Neural cell (in vitro differentiated cells): Measurements from ENCODE around the gene SLC10A3. TPM values are rescaled to one million over a fixed set of nuclear protein-coding genes. Genes with fewer than 3 reads are reported as not detected.

Experiments
- H2AFZ ChIP-seq: fragments of 200-600, 300-800 bp; sonication (generic), shearing (Covaris generic); 2 replicates; pipeline ENCODE4 v1.6.0; 2014; ENCODE audit warnings: low read depth, mild to moderate bottlenecking, antibody characterized with exemption, low read length, moderate library complexity
- H3F3A ChIP-seq: fragments of 200-600 bp; shearing (Covaris generic); 2 replicates; pipeline ENCODE4 v1.6.1; 2016; ENCODE audit warnings: mild to moderate bottlenecking, moderate library complexity, mixed read lengths, antibody characterized with exemption, low read length; ENCODE audit not compliant: insufficient read depth, poor library complexity, severe bottlenecking
- H3K27ac ChIP-seq: fragments of 200-600, 300-800 bp; sonication (generic), shearing (Covaris generic); 2 replicates; pipeline ENCODE4 v1.5.1; 2014; ENCODE audit warnings: mild to moderate bottlenecking, low read length, moderate library complexity
- H3K27me3 ChIP-seq: fragments of 300-800, 200-600 bp; sonication (generic), shearing (Covaris generic); 2 replicates; pipeline ENCODE4 v1.6.0; 2014; ENCODE audit warnings: mild to moderate bottlenecking, low read depth, low read length, moderate library complexity; ENCODE audit not compliant: insufficient read depth
- H3K36me3 ChIP-seq: fragments of 300-800, 200-600 bp; sonication (generic), shearing (Covaris generic); 2 replicates; pipeline ENCODE4 v1.5.1; 2014; ENCODE audit warnings: mild to moderate bottlenecking, antibody characterized with exemption, low read length, moderate library complexity; ENCODE audit not compliant: insufficient read depth
- H3K4me2 ChIP-seq: fragments of 300-800, 200-600 bp; sonication (generic), shearing (Covaris generic); 2 replicates; pipeline ENCODE4 v1.6.0; 2014; ENCODE audit warnings: mild to moderate bottlenecking, low read length
- H3K4me3 ChIP-seq: fragments of 300-800, 200-600 bp; sonication (generic), shearing (Covaris generic); 2 replicates; pipeline ENCODE4 v1.5.1; 2014; ENCODE audit warnings: mild to moderate bottlenecking, low read length, moderate library complexity
- H3K79me2 ChIP-seq: fragments of 200-600 bp; shearing (Covaris generic); replicated peaks from 2 replicates; pipeline ENCODE4 v1.6.0; 2014; ENCODE audit warnings: mild to moderate bottlenecking, low read length, moderate library complexity; ENCODE audit not compliant: insufficient read depth
- H3K9ac ChIP-seq: fragments of 300-800, 200-600 bp; sonication (generic), shearing (Covaris generic); 2 replicates; pipeline ENCODE4 v1.6.1; 2016; ENCODE audit warnings: mild to moderate bottlenecking, low read length, mixed read lengths
- H3K9me2 ChIP-seq: fragments of 200-600 bp; shearing (Covaris generic); 2 replicates; pipeline ENCODE4 v1.6.1; 2016; ENCODE audit warnings: mild to moderate bottlenecking, low read length, mixed read lengths; ENCODE audit not compliant: insufficient read depth
- H3K9me3 ChIP-seq: fragments of 200-600, 300-800 bp; sonication (generic), shearing (Covaris generic); 2 replicates; pipeline ENCODE4 v1.6.1; 2016; ENCODE audit warnings: mild to moderate bottlenecking, mixed run types, low read length, moderate library complexity, mixed read lengths
- H4K20me1 ChIP-seq: fragments of 200-600 bp; shearing (Covaris generic); 2 replicates; pipeline ENCODE4 v1.6.1; 2016; ENCODE audit warnings: mild to moderate bottlenecking, mixed run types; ENCODE audit not compliant: insufficient read depth
- CTCF ChIP-seq: fragments of 450-650 bp; IDR thresholded peaks from 2 replicates; pipeline ENCODE4 v1.5.1; 2014; ENCODE audit warnings: antibody characterized with exemption, mild to moderate bottlenecking, moderate library complexity; ENCODE audit not compliant: poor library complexity, severe bottlenecking
- EP300 ChIP-seq: fragments of 450-650 bp; conservative IDR thresholded peaks from 2 replicates; pipeline ENCODE4 v1.6.1; 2014; ENCODE audit warnings: antibody characterized with exemption, mild to moderate bottlenecking, moderate library complexity; ENCODE audit not compliant: poor library complexity, severe bottlenecking
- EZH2 ChIP-seq: fragments of 200-600, 300-800 bp; shearing (Covaris generic), sonication (generic); IDR thresholded peaks from 2 replicates; pipeline ENCODE4 v1.6.1; 2014; ENCODE audit warnings: antibody characterized with exemption, low read length, borderline replicate concordance, mild to moderate bottlenecking; ENCODE audit not compliant: insufficient read depth, poor library complexity, severe bottlenecking
- MXI1 ChIP-seq: fragments of 450-650 bp; conservative IDR thresholded peaks from 2 replicates; pipeline ENCODE4 v1.6.1; 2014; ENCODE audit warnings: antibody characterized with exemption, mild to moderate bottlenecking; ENCODE audit not compliant: poor library complexity, severe bottlenecking
- POLR2AphosphoS5 ChIP-seq: IDR thresholded peaks from 2 replicates; pipeline ENCODE4 v1.6.1; 2012
- RAD21 ChIP-seq: fragments of 450-650 bp; conservative IDR thresholded peaks from 2 replicates; pipeline ENCODE4 v1.6.1; 2014; ENCODE audit warnings: antibody characterized with exemption, mild to moderate bottlenecking, moderate library complexity
- REST ChIP-seq: IDR thresholded peaks from 2 replicates; pipeline ENCODE4 v1.6.1; 2012; ENCODE audit warnings: borderline replicate concordance
- SMC3 ChIP-seq: fragments of 450-650 bp; conservative IDR thresholded peaks from 2 replicates; pipeline ENCODE4 v1.6.1; 2014; ENCODE audit warnings: antibody characterized with exemption, mild to moderate bottlenecking, moderate library complexity; ENCODE audit not compliant: poor library complexity
- TAF1 ChIP-seq: IDR thresholded peaks from 2 replicates; pipeline ENCODE4 v1.6.1; 2012; ENCODE audit warnings: low read depth
- polyA plus RNA-seq: library from polyadenylated mRNA; depleted of rRNA; stranded (reverse); fragments of >200 nt; gene quantifications from 2 replicates; pipeline ENCODE4 v1.2.3, GENCODE V29; 2014

The SLC10A3 gene
- polyA plus RNA-seq, 1 donor from 2014 or later = 2.7 TPM

GRCh38 chrX:154516656-154517100 is 26.2 kb upstream of the SLC10A3 start:
- Histone ChIP-seq H2AFZ (no peak overlapping the region), H3K4me3 (peak overlapping the region; percentile 81), H4K20me1 (no peaks in the 10 kb centered on the region), H3K4me2 (no peak overlapping the region), H3K27ac (peak overlapping the region; percentile 49), H3K79me2 (no peaks in the 10 kb centered on the region), H3F3A (no peaks in the 10 kb centered on the region), H3K9me2 (no peaks in the 10 kb centered on the region), H3K9ac (peak overlapping the region; percentile 56), H3K27me3 (no peaks in the 10 kb centered on the region), H3K9me3 (no peaks in the 10 kb centered on the region), H3K36me3 (no peaks in the 10 kb centered on the region)
- TF ChIP-seq MXI1 = no peak
- TF ChIP-seq TAF1 = no peak
- TF ChIP-seq POLR2AphosphoS5 = no peak
- TF ChIP-seq EZH2 = no peak
- no peak for TF ChIP-seq CTCF
- no peak for TF ChIP-seq SMC3
- TF ChIP-seq REST = no peak
- TF ChIP-seq EP300 = no peak
- no peak for TF ChIP-seq RAD21

GRCh38 chrX:154515966-154516655 is 25.7 kb upstream of the SLC10A3 start, which contains the start of gene FAM3A:
FAM3A (minus strand) TSS chrX:154516232; CDS start chrX:154515772, 460 bp downstream.
- H3K79me2 ChIP-seq = no peaks in the 10 kb centered on the region
- no peak within 1 kb of the TSS for H2AFZ ChIP-seq
- no peaks in the 10 kb centered on the region for H3K36me3 ChIP-seq
- H3K27ac ChIP-seq = peak within 1 kb of the TSS; percentile 62
- no peaks in the 10 kb centered on the region for H4K20me1 ChIP-seq
- H3K4me2 ChIP-seq = peak within 1 kb of the TSS; percentile 39
- H3K9me2 ChIP-seq = no peaks in the 10 kb centered on the region
- H3K27me3 ChIP-seq = no peaks in the 10 kb centered on the region
- no peaks in the 10 kb centered on the region for H3F3A ChIP-seq
- H3K9ac ChIP-seq = peak within 1 kb of the TSS; percentile 83
- TF ChIP-seq SMC3 = no peak
- peak; percentile 42 for TF ChIP-seq REST
- TF ChIP-seq POLR2AphosphoS5 = peak; percentile 72
- peak within 1 kb of the TSS; percentile 81 for H3K4me3 ChIP-seq
- no peaks in the 10 kb centered on the region for H3K9me3 ChIP-seq
